Stimulated activated CD8-positive, alpha-beta memory T cell treated with anti-CD3 and anti-CD28 coated beads, Interleukin-7, amount 100 ng/mL, for 24 hours (primary cell): ENCODE results near the gene ACY1.
"Not testable (repeated sequence)": the region's sequence is repeated elsewhere in the genome, so short reads cannot be mapped to it uniquely, and the experiment has no call there.

ENCODE experiments used
- DNase-seq: peaks from one replicate; pipeline ENCODE4 v3.0.0-alpha.2; 2020; ENCODE audit warnings: low read depth

ACY1 gene

DNA sequence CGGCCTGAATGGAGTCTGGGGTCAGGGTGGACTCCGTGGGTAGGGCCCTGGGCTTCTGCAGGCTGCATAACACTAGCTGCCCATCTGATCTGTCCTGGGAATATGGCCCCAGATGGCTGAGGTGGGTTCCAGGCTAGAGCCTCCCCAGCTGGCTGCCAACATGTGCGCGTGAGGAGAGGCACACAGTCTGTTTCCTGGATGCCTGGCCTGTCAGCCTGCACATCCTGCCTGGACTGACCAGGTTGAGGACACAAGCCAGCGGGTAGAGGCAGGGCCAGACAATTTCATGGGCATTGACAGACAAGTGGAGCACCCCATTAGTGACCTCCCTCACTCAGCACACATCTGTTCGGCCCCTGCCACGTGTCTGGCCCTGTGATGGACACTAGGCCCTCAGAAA lies 42.1 kb downstream of the ACY1 start:
- DNase-seq = no peak

DNA sequence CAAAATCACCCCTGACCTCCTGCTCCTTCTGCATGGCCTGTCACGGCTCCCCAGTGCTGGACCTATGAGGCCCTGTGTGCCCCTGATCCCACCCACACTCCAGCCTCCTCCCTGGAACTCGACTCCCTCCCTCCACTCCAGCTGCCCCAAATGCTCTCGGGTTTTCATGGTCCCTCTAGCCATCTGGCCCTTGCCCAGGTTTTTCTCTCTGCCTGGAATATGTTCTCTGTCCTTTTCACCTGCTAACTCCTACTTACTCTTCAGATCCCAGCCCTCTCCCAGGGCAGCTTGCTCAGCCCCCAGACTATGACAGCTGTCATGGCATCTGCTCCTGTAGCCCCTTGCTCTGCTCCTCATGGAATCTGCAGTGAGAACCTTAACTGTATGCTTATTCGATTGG lies 42.7 kb downstream of the ACY1 start:
- DNase-seq = no peak

DNA sequence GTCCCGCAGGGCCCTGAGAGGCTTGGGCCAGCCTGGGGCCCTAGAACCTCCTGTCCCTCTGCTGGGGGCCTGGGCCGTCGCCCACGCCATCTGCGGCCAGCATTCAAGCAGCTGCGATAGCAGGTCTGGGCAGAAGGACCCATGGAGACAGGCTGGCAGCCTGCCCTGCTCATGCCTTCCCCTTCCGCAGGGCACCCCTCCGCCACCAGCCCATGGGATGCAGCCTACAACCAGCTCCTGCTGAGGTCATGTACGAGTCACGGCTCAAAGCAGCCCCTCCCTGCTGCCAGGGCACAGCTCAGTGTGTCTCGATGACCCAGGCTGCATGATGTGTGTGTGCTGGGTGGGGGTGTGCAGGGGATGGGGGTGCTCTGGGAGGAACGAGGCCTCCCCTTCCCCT lies 45.2 kb downstream of the ACY1 start:
- no peak for DNase-seq

DNA sequence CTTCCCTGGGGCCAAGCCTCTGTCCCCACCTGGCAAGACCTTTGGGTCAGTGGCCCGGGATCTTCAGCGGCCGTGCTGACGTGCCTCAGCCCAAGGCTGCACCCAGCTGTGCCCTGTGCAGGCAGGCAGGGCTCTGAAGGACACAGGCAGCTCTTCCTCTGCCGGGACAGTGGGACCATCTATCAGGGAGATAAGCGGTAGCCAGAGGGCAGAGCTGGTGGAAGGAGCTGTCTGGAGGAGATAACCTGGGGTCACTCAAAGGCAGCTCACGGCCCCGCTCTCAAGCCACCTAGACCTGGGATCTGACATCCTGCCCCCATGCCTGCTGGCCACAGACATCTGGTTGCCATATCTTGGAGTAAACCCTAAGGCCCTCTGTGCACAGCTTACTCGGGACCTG lies 45.7 kb downstream of the ACY1 start:
- DNase-seq = no peak

DNA sequence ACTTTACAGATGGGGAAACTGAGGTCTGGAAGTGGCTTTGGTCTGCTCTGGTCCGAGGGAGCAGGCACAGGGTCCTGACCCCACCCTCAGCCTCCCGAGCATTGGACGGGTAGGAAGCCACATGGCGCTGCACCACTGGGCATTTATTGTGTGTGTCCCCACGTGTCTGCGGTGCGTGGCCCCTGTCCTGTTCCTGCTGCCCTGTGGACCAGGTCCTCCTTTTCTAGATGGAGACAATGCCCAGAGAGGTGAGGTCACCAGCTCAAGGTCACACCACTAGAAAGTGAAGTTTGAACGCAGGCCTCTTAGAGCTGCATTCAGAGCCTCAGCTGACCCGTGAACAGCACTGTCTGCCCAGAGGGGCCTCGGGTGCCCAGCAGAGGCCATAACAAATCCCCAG lies 46.2 kb downstream of the ACY1 start:
- no peak for DNase-seq

DNA sequence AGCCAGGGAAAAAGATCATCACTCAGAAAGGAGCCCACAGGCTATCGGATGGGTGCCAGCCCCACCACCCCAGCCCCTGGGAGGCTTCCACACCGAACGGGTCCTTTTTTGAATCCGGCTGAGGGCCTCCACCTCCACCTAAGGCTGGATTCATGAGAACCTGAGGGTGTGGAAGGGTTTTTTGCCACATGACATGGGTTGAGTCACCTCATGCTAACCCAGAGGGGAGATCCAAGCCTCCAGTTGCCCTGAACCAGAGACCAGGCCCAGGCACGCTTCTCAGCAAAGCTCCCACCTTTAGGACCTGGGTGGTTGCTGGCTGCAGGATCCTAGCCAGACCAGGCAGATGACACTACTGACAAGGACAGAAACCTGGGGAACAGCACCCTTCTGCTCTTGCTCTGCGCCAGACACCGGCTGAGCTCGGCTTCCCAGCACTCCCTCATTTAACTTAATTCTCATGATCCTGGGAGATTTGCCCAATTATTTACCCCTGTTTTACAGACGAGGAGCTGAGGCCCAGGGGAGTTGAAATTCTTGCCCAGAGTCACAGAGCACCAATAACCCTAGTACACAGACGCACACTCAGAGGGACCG lies 47.5 kb downstream of the ACY1 start:
- DNase-seq = no peak

DNA sequence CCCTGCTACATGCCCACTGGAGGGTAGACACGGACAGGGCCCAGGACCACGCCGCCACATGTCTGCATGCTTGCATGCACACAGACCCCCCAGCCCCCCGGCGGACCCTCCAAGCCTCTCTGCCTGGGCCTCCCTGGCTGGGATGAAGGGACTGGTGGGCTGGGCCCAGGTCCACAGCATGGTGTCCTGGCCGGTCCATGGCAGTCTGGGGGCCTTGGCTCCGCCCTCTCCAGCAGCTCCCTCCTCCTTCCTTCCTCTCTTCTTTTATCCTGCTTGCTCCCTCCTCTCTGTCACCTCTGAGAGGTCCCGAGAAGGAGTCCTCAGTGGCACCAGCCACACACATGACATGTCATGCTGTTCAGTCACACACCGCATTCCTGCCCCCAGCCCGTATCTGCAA lies 48.6 kb downstream of the ACY1 start:
- no peak for DNase-seq

DNA sequence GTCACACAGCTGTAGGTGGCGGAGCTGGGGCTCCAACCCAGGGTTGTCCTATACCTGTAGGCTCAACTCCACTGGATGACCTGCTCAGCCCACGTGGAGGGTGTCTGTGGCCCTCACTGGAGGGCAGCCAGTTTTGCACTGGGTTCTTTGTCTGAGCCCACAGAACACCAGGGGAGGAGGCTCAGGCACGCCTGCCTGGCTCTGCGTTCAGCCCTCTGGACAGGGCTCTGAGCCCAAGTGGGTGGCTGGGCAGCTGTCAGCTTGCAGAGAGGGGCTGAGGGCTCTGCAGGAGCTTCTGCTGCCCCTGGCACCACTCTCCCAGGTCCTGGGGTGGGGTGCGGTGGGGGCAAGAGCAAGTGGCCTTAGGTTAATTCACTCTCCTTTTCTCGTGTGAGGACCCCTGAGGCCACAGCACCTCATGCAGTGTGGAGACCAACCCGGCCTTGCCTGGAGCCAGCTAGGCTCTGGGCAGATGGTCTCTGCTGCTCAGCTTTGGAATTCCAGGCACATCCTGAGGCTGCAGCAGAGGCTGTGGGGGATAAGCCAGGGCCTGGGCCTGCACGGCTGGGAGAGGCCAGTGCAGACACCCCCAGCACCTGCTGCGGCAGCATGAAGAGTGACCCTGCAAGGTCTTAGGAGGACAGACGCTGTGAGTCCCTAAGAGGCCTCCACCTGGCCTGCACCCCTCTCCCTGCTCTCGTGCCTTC lies 49.5 kb downstream of the ACY1 start:
- DNase-seq = no peak

DNA sequence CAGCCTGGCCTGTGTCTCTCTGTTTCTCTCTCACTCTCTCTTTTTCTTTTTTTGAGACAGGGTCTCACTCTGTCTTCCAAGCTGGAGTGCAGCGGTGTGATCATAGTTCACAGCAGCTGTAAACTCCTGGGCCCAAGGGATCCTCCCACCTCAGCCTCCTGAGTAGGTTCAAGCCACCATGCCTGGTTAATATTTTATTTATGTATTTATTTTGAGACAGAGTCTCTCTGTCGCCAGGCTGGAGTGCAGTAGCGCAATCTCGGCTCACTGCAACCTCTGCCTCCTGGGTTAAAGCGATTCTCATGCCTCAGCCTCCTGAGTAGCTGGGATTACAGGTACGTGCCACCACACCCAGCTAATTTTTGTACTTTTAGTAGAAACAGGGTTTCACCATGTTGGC lies 50.4 kb downstream of the ACY1 start:
- DNase-seq = not testable (repeated sequence)

DNA sequence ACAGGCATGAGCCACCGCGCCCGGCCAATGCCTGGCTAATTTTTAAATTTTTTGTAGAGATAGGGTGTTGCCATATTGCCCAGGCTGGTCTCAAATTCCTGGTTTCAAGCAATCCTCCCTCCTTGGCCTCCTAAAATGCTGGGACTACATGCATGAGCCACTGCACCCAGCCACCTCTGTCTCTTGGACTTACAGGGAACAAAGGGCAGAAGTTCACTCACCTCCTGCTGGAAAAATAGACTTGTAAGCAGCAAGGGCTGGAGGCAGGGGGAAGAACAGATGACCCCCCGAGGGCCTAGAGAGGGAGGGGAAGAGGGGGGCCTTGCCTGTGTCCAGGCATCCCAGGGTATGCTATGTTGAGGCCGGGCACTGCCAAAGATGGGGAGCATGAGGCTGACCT lies 50.9 kb downstream of the ACY1 start:
- DNase-seq = no peak

DNA sequence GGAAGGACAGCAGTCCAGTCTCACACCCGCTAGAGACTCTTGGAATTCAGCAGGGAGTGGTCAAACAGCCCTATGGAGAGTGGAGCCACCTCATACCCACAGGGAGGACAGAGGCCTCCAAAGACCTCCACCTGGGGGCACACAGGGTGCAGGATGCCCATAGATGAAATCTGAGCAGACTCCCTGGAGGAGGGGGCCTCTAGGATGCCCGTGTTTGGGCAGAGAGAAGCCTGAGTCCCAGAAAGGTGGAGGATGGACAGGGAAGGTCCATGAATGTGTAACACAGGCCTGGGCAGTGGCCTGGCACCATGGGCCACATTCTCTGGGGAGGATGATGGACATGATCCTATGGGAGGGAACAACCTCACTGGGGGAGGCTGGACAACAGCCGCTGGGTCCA lies 51.3 kb downstream of the ACY1 start:
- DNase-seq = no peak

DNA sequence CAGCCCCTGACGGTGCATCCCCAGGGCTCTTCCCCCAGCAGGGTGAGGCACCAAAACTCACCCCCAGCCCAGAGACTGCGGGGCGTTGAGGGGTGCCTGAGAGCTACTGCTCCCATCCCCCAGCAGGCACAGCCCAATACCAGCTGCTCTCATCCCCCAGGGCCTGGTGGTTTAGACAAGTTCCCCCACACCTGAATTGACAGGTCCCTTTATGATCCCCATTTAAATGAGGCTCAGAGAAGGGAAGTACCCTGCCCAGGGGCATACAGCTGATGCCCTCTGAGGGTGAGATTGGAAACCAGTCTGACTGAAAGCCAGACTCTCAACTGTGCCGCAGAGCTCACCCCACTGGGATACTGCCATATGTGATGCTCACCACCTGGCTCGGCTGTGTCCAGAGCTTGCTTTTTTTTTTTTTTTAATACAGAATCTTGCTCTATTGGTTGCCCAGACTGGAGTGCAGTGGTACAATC lies 52.9 kb downstream of the ACY1 start:
- no peak for DNase-seq

DNA sequence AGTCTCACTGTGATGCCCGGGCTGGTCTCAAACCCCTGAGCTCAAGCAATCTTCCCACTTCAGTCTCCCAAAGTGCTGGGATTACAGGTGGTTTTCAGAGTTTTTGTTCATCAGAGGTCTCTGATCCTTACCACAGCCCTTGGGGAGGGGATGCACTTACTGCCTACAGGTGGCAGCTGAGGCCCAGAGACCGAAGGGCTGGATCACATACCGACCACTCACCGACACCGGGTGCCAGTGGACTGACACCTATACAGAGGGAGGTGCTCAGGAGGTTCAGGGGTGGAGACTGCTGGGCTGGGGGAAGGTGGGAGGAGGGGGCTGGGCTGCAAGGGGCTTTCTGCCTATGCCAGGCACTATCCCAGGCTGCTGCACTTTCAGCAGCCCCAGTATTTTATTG lies 53.5 kb downstream of the ACY1 start:
- no peak for DNase-seq

DNA sequence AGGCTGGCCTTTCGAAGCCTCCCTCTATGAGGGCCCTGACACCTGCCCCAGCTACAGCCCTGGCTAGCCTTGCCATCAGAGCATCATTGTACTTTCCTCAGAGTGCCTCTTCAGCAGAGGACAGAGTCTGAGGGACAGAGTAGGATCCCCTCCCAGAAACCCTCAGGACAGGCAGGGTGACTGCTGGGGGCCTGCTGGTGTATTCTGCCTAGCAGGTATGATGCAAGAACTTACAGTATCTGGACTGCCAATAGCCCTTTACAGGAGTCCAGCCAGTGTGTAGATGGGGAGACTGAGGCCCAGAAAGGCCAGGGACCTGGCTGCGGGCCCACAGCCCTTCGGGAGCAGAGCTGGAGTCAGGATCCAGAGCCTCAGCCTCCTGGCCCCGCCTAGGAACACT lies 54.0 kb downstream of the ACY1 start:
- DNase-seq = no peak

DNA sequence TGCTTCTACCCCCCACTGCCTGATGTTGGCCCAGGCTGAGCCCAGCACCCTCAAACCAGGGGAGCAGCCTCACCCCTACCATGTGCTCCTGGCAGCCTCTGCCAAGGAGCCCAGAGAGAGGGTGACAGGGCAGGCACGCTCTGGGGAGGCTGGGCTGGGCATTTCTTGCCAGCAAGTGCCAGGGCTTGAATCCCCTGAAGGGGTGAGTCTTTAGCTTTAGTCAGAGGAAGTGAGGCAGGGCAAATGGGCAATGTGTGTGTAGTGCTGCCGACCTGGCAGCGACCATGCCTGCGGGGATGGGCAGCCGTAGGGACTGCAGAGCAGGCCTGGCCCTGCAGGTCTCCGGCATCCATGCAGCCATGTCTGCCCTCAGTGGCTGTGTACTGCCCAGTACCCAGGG lies 54.9 kb downstream of the ACY1 start:
- DNase-seq = no peak
